Keratinocyte (primary cell): ENCODE measurements around the gene BRSK2. TPM values are rescaled to one million over a fixed set of nuclear protein-coding genes. Genes with fewer than 3 reads are reported as not detected.

Experiments used
- DNase-seq: peaks from one replicate; pipeline ENCODE4 v3.0.0-alpha.2; 2011; ENCODE audit warnings: low read depth, missing footprints, low spot score
- FAIRE-seq: peaks from 2 replicates; lab custom pipeline; 2011; peaks lifted over from hg19 to GRCh38; lab: Jason Lieb, UNC
- H2AFZ ChIP-seq: 2 replicates; pipeline ENCODE4 v1.6.0; 2012; ENCODE audit warnings: low read length, control low read depth, inconsistent platforms; ENCODE audit not compliant: control insufficient read depth
- H3K27ac ChIP-seq: 2 replicates; pipeline ENCODE4 v1.5.1; 2011; ENCODE audit warnings: low read length; ENCODE audit not compliant: control insufficient read depth, insufficient read depth
- H3K27me3 ChIP-seq: 3 replicates; pipeline ENCODE4 v1.6.0; 2011; ENCODE audit warnings: low read length; ENCODE audit not compliant: control insufficient read depth, insufficient read depth; ENCODE audit errors: extremely low read depth
- H3K36me3 ChIP-seq, 2 experiments: 2 replicates in 1 of 2; 3 replicates in 1 of 2; pipeline ENCODE4 v1.5.1; 2011; ENCODE audit warnings: low read length in 2 of 2, mild to moderate bottlenecking in 1 of 2; ENCODE audit not compliant: control insufficient read depth in 2 of 2, insufficient read depth in 2 of 2; ENCODE audit errors: extremely low read depth in 1 of 2
- H3K4me1 ChIP-seq: 3 replicates; pipeline ENCODE4 v1.5.1; 2011; ENCODE audit warnings: low read length; ENCODE audit not compliant: control insufficient read depth, insufficient read depth; ENCODE audit errors: extremely low read depth
- H3K4me2 ChIP-seq: 3 replicates; pipeline ENCODE4 v1.6.0; 2011; ENCODE audit warnings: low read depth, low read length; ENCODE audit not compliant: control insufficient read depth, insufficient read depth; ENCODE audit errors: extremely low read depth
- H3K4me3 ChIP-seq, 3 experiments: fragments of 200-600 bp in 1 of 3; sonication (generic) in 1 of 3; 2 replicates in 2 of 3; 3 replicates in 1 of 3; pipeline ENCODE4 v1.5.1; 2011 to 2016; ENCODE audit warnings: low read length in 3 of 3, mild to moderate bottlenecking in 3 of 3, control low read depth in 2 of 3, inconsistent platforms in 1 of 3, low read depth in 1 of 3, mixed read lengths in 1 of 3, mixed run types in 1 of 3, moderate library complexity in 1 of 3; ENCODE audit not compliant: control insufficient read depth in 2 of 3, insufficient read depth in 2 of 3; ENCODE audit errors: extremely low read depth in 1 of 3
- H3K79me2 ChIP-seq: 2 replicates; pipeline ENCODE4 v1.6.0; 2012; ENCODE audit warnings: low read length; ENCODE audit not compliant: control insufficient read depth, insufficient read depth
- H3K9ac ChIP-seq: 3 replicates; pipeline ENCODE4 v1.6.0; 2011; ENCODE audit warnings: low read length; ENCODE audit not compliant: control insufficient read depth, insufficient read depth; ENCODE audit errors: extremely low read depth
- H3K9me1 ChIP-seq: 3 replicates; pipeline ENCODE4 v1.6.0; 2011; ENCODE audit warnings: low read length; ENCODE audit not compliant: control insufficient read depth, insufficient read depth; ENCODE audit errors: extremely low read depth
- H3K9me3 ChIP-seq: 2 replicates; pipeline ENCODE4 v1.5.1; 2012; ENCODE audit warnings: low read depth, low read length; ENCODE audit not compliant: control insufficient read depth
- H4K20me1 ChIP-seq: 3 replicates; pipeline ENCODE4 v1.6.0; 2011; ENCODE audit warnings: low read length; ENCODE audit not compliant: control insufficient read depth, insufficient read depth; ENCODE audit errors: extremely low read depth
- EZH2 ChIP-seq: IDR thresholded peaks from one replicate; pipeline ENCODE4 v1.6.1; 2012; ENCODE audit warnings: inconsistent platforms, mild to moderate bottlenecking, low read length, moderate library complexity
- dilution Hi-C: fragments of 300-500 bp; cut with MboI; formaldehyde crosslinking; loops from one replicate; pipeline ENCODE4 v1.7.0; 2020; ENCODE audit warnings: low sequenced_read_pairs; ENCODE audit not compliant: extremely low pct_ligation_motif_present
- polyA plus RNA-seq, 5 experiments: library from polyadenylated mRNA; depleted of rRNA in 3 of 5; stranded (reverse) in 3 of 5; stranded (forward) in 1 of 5; unstranded in 1 of 5; fragments of >200 nt; gene quantifications; 1 replicate in 1 of 5; 2 replicates in 3 of 5; 3 replicates in 1 of 5; pipeline versions ENCODE4 v1.2.1 to v1.2.3, GENCODE V29; 2011 to 2012; ENCODE audit warnings: missing spikeins in 2 of 5, low read depth in 1 of 5, low replicate concordance in 1 of 5
- TF ChIP-seq, protein P1 (sequence below), 3 experiments: IDR thresholded peaks in 1 of 3; conservative IDR thresholded peaks in 1 of 3; optimal IDR thresholded peaks in 1 of 3; 2 replicates in 2 of 3; 3 replicates in 1 of 3; pipeline versions ENCODE3 to v1.5.1; 2011; ENCODE audit warnings: low read length in 3 of 3, mild to moderate bottlenecking in 3 of 3, moderate library complexity in 2 of 3, control low read depth in 1 of 3, inconsistent platforms in 1 of 3; ENCODE audit not compliant: insufficient read depth in 2 of 3; ENCODE audit errors: extremely low read depth in 1 of 3

BRSK2 gene
- polyA plus RNA-seq, 1 donor (not counting 4 experiments of a cell fraction or from before 2014, with no cell fraction given) = 0.09 TPM

DNA sequence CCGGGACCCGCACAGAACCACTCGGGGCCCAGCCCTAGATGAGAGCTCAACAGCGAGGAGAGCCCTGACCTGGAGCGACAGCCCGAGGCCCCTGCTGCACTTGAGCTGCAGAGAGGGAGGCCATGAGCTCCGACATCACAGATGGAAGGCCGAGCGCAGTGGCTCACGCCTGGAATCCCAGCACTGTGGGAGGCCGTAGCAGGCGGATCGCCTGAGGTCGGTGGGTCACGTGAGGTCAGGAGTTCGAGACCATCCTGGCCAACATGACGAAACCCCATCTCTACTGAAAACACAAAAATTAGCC is 13.8 kb upstream of the BRSK2 start:
- TF ChIP-seq, protein P1, sequence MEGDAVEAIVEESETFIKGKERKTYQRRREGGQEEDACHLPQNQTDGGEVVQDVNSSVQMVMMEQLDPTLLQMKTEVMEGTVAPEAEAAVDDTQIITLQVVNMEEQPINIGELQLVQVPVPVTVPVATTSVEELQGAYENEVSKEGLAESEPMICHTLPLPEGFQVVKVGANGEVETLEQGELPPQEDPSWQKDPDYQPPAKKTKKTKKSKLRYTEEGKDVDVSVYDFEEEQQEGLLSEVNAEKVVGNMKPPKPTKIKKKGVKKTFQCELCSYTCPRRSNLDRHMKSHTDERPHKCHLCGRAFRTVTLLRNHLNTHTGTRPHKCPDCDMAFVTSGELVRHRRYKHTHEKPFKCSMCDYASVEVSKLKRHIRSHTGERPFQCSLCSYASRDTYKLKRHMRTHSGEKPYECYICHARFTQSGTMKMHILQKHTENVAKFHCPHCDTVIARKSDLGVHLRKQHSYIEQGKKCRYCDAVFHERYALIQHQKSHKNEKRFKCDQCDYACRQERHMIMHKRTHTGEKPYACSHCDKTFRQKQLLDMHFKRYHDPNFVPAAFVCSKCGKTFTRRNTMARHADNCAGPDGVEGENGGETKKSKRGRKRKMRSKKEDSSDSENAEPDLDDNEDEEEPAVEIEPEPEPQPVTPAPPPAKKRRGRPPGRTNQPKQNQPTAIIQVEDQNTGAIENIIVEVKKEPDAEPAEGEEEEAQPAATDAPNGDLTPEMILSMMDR (optimal IDR thresholded peaks at IDR 0.05 in 1 of 3, IDR thresholded peaks at IDR 0.05 in 1 of 3, conservative IDR thresholded peaks at IDR 0.05 in 1 of 3; ENCODE audit: extremely low read depth in 1 of 3, insufficient read depth in 2 of 3, low read length in 3 of 3) = no peak
- TF ChIP-seq EZH2 = no peak

DNA sequence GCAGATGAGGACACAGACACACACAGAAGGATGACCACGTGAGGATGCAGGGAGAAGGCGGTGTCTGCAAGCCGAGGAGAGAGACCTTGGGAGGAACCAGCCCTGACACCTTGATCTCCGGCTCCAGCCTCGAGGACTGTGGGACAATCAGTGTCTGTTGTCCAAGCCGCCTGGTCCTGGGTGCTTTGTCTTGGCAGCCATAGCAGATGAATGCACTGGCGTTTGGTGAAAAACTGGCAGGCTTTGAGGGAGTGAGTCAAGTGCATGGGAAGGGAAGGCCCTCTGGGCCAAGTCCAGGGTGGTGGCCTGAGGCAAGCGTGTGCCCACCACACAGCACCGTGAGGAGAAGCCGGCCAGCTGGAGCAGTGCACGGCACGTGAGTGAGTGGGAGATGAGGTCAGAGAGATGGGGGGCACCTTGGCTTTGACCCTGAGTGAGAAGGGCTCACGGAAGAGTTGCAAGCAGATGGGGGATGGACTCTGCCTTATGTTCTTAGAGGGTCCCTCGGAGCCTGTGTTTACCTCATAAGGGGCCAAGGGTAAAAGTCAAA is 12.4 kb upstream of the BRSK2 start:
- TF ChIP-seq, protein P1 (optimal IDR thresholded peaks at IDR 0.05 in 1 of 3, IDR thresholded peaks at IDR 0.05 in 1 of 3, conservative IDR thresholded peaks at IDR 0.05 in 1 of 3; ENCODE audit: extremely low read depth in 1 of 3, insufficient read depth in 2 of 3, low read length in 3 of 3) = no peak
- no peak for TF ChIP-seq EZH2

More for the DNA sequence above, 13.8 kb upstream of the BRSK2 start:
- no peaks in the 10 kb centered on the region for H3K27me3 ChIP-seq
- no peak overlapping the region for H3K4me3 ChIP-seq
- H3K79me2 ChIP-seq = no peaks in the 10 kb centered on the region
- no peak overlapping the region for H3K27ac ChIP-seq
- FAIRE-seq = no peak
- H3K9me3 ChIP-seq = no peaks in the 10 kb centered on the region
- DNase-seq = no peak
- no peaks in the 10 kb centered on the region for H3K9me1 ChIP-seq
- H3K4me2 ChIP-seq = no peak overlapping the region
- H3K9ac ChIP-seq = no peak overlapping the region
- dilution Hi-C loops = no loop called here
- H3K4me1 ChIP-seq = no peaks in the 10 kb centered on the region
- no peaks in the 10 kb centered on the region for H3K36me3 ChIP-seq
- H2AFZ ChIP-seq = no peak overlapping the region
- no peaks in the 10 kb centered on the region for H4K20me1 ChIP-seq

More for the DNA sequence above, 12.4 kb upstream of the BRSK2 start:
- H3K9me1 ChIP-seq = no peaks in the 10 kb centered on the region
- H3K9ac ChIP-seq = no peak overlapping the region
- dilution Hi-C loops = no loop called here
- peaks cover under 1% of the 10 kb centered on the region for H3K27me3 ChIP-seq
- H4K20me1 ChIP-seq = no peaks in the 10 kb centered on the region
- H3K4me2 ChIP-seq = no peak overlapping the region
- FAIRE-seq (no peak), DNase-seq (no peak)
- H3K79me2 ChIP-seq = no peaks in the 10 kb centered on the region
- no peak overlapping the region for H2AFZ ChIP-seq
- H3K9me3 ChIP-seq = no peaks in the 10 kb centered on the region
- H3K27ac ChIP-seq = no peak overlapping the region
- H3K36me3 ChIP-seq = no peaks in the 10 kb centered on the region
- H3K4me3 ChIP-seq = no peak overlapping the region
- no peaks in the 10 kb centered on the region for H3K4me1 ChIP-seq
